ENCODE data around the gene SLC38A1. TPM values are rescaled to one million over a fixed set of nuclear protein-coding genes. Genes with fewer than 3 reads are reported as not detected.

SLC38A1 gene
- total and polyA plus RNA-seq, 2 experiments from 2014 or later: 114 to 234 TPM

DNA sequence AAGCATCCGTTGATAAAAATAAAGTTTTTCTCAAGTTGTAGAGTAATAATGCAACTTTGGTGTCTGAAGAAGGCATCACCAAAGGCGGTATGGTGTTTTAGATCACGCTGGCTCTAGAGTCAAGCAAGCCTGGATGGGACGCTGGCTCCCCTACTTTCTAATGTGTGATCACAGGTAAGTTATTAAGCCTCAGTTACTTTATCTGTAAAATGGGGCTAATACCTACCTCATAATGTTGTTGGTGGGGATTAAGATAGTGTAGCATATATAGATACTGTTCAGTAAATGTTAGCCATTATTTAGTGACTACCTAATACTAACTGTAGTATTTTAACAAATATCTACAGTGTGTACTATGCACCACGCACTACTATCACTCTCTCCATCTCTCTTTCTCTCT is 45.8 kb downstream of the SLC38A1 start:
- Histone ChIP-seq H3K4me1 (ENCODE audit: insufficient read depth) (peaks cover 33% of the 10 kb centered on the region), H3K9me2 (ENCODE audit: insufficient read depth) (no peaks in the 10 kb centered on the region), H4K20me1 (replicated peaks; ENCODE audit: insufficient read depth) (peaks cover 41% of the 10 kb centered on the region), H3K27ac (ENCODE audit: low read depth) (no peak overlapping the region), H2AFZ (no peak overlapping the region), H3K4me3 (no peak overlapping the region), H3K27me3 (ENCODE audit: insufficient read depth) (no peaks in the 10 kb centered on the region), H3F3A (replicated peaks; ENCODE audit: low read depth) (no peaks in the 10 kb centered on the region), H3K36me3 (ENCODE audit: insufficient read depth) (peaks cover 47% of the 10 kb centered on the region), H3K79me2 (replicated peaks; ENCODE audit: insufficient read depth) (peaks cover 100% of the 10 kb centered on the region), H3K4me2 (no peak overlapping the region)
- no peak overlapping the region for H3K4me3 Mint-ChIP-seq
- H3K9me3 Mint-ChIP-seq: no peaks in the 10 kb centered on the region
- no peak overlapping the region; the same call in 1 of the 2 replicates for H3K27ac Mint-ChIP-seq
- ATAC-seq (no peak), DNase-seq (ENCODE audit: low spot score) (no peak)
- H3K36me3 Mint-ChIP-seq (ENCODE audit: low read depth): peaks cover 90% of the 10 kb centered on the region
- H3K4me1 Mint-ChIP-seq: peaks cover 53% of the 10 kb centered on the region
- peaks cover 1% of the 10 kb centered on the region for H3K27me3 Mint-ChIP-seq (ENCODE audit: insufficient read depth, low read depth, poor library complexity)
- TF ChIP-seq, protein P1, sequence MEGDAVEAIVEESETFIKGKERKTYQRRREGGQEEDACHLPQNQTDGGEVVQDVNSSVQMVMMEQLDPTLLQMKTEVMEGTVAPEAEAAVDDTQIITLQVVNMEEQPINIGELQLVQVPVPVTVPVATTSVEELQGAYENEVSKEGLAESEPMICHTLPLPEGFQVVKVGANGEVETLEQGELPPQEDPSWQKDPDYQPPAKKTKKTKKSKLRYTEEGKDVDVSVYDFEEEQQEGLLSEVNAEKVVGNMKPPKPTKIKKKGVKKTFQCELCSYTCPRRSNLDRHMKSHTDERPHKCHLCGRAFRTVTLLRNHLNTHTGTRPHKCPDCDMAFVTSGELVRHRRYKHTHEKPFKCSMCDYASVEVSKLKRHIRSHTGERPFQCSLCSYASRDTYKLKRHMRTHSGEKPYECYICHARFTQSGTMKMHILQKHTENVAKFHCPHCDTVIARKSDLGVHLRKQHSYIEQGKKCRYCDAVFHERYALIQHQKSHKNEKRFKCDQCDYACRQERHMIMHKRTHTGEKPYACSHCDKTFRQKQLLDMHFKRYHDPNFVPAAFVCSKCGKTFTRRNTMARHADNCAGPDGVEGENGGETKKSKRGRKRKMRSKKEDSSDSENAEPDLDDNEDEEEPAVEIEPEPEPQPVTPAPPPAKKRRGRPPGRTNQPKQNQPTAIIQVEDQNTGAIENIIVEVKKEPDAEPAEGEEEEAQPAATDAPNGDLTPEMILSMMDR (conservative IDR thresholded peaks at IDR 0.05; ENCODE audit: low read depth in 2 of 2): no peak
- TF ChIP-seq ZNF331 (CRISPR knock-in tag; IDR thresholded peaks at IDR 0.05; ENCODE audit: low read depth) (no peak), STAT1 (IDR thresholded peaks at IDR 0.05; ENCODE audit: unreplicated experiment) (no peak), NANOG (IDR thresholded peaks at IDR 0.05; ENCODE audit: borderline replicate concordance) (no peak), EZH2 (IDR thresholded peaks at IDR 0.05; ENCODE audit: low read depth, unreplicated experiment) (no peak), EZH2phosphoT487 (IDR thresholded peaks at IDR 0.05; ENCODE audit: unreplicated experiment) (no peak), JUNB (IDR thresholded peaks at IDR 0.05; ENCODE audit: unreplicated experiment) (no peak), CREB1 (CRISPR knock-in tag; IDR thresholded peaks at IDR 0.05; ENCODE audit: low read depth) (no peak), POLR2AphosphoS5 (IDR thresholded peaks at IDR 0.05; ENCODE audit: low read depth) (no peak), ZNF114 (CRISPR knock-in tag; IDR thresholded peaks at IDR 0.05) (no peak)
- TF ChIP-seq, protein P2, sequence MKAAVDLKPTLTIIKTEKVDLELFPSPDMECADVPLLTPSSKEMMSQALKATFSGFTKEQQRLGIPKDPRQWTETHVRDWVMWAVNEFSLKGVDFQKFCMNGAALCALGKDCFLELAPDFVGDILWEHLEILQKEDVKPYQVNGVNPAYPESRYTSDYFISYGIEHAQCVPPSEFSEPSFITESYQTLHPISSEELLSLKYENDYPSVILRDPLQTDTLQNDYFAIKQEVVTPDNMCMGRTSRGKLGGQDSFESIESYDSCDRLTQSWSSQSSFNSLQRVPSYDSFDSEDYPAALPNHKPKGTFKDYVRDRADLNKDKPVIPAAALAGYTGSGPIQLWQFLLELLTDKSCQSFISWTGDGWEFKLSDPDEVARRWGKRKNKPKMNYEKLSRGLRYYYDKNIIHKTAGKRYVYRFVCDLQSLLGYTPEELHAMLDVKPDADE (IDR thresholded peaks at IDR 0.05): no peak
- TF ChIP-seq, protein P3, sequence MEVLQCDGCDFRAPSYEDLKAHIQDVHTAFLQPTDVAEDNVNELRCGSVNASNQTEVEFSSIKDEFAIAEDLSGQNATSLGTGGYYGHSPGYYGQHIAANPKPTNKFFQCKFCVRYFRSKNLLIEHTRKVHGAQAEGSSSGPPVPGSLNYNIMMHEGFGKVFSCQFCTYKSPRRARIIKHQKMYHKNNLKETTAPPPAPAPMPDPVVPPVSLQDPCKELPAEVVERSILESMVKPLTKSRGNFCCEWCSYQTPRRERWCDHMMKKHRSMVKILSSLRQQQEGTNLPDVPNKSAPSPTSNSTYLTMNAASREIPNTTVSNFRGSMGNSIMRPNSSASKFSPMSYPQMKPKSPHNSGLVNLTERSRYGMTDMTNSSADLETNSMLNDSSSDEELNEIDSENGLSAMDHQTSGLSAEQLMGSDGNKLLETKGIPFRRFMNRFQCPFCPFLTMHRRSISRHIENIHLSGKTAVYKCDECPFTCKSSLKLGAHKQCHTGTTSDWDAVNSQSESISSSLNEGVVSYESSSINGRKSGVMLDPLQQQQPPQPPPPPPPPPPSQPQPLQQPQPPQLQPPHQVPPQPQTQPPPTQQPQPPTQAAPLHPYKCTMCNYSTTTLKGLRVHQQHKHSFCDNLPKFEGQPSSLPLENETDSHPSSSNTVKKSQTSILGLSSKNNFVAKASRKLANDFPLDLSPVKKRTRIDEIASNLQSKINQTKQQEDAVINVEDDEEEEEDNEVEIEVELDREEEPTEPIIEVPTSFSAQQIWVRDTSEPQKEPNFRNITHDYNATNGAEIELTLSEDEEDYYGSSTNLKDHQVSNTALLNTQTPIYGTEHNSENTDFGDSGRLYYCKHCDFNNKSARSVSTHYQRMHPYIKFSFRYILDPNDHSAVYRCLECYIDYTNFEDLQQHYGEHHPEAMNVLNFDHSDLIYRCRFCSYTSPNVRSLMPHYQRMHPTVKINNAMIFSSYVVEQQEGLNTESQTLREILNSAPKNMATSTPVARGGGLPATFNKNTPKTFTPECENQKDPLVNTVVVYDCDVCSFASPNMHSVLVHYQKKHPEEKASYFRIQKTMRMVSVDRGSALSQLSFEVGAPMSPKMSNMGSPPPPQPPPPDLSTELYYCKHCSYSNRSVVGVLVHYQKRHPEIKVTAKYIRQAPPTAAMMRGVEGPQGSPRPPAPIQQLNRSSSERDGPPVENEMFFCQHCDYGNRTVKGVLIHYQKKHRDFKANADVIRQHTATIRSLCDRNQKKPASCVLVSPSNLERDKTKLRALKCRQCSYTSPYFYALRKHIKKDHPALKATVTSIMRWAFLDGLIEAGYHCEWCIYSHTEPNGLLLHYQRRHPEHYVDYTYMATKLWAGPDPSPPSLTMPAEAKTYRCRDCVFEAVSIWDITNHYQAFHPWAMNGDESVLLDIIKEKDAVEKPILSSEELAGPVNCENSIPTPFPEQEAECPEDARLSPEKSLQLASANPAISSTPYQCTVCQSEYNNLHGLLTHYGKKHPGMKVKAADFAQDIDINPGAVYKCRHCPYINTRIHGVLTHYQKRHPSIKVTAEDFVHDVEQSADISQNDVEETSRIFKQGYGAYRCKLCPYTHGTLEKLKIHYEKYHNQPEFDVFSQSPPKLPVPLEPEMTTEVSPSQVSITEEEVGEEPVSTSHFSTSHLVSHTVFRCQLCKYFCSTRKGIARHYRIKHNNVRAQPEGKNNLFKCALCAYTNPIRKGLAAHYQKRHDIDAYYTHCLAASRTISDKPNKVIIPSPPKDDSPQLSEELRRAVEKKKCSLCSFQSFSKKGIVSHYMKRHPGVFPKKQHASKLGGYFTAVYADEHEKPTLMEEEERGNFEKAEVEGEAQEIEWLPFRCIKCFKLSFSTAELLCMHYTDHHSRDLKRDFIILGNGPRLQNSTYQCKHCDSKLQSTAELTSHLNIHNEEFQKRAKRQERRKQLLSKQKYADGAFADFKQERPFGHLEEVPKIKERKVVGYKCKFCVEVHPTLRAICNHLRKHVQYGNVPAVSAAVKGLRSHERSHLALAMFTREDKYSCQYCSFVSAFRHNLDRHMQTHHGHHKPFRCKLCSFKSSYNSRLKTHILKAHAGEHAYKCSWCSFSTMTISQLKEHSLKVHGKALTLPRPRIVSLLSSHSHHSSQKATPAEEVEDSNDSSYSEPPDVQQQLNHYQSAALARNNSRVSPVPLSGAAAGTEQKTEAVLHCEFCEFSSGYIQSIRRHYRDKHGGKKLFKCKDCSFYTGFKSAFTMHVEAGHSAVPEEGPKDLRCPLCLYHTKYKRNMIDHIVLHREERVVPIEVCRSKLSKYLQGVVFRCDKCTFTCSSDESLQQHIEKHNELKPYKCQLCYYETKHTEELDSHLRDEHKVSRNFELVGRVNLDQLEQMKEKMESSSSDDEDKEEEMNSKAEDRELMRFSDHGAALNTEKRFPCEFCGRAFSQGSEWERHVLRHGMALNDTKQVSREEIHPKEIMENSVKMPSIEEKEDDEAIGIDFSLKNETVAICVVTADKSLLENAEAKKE (CRISPR knock-in tag; IDR thresholded peaks at IDR 0.05): no peak
- TF ChIP-seq, protein P4, sequence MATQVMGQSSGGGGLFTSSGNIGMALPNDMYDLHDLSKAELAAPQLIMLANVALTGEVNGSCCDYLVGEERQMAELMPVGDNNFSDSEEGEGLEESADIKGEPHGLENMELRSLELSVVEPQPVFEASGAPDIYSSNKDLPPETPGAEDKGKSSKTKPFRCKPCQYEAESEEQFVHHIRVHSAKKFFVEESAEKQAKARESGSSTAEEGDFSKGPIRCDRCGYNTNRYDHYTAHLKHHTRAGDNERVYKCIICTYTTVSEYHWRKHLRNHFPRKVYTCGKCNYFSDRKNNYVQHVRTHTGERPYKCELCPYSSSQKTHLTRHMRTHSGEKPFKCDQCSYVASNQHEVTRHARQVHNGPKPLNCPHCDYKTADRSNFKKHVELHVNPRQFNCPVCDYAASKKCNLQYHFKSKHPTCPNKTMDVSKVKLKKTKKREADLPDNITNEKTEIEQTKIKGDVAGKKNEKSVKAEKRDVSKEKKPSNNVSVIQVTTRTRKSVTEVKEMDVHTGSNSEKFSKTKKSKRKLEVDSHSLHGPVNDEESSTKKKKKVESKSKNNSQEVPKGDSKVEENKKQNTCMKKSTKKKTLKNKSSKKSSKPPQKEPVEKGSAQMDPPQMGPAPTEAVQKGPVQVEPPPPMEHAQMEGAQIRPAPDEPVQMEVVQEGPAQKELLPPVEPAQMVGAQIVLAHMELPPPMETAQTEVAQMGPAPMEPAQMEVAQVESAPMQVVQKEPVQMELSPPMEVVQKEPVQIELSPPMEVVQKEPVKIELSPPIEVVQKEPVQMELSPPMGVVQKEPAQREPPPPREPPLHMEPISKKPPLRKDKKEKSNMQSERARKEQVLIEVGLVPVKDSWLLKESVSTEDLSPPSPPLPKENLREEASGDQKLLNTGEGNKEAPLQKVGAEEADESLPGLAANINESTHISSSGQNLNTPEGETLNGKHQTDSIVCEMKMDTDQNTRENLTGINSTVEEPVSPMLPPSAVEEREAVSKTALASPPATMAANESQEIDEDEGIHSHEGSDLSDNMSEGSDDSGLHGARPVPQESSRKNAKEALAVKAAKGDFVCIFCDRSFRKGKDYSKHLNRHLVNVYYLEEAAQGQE (IDR thresholded peaks at IDR 0.05; ENCODE audit: unreplicated experiment): no peak

Data from GM23338 (cell line).